Measurements from ENCODE around the gene TMEM263.
A peak's percentile ranks its signal among the peaks of the same experiment; 100 is the strongest.

The TMEM263 gene

GRCh38 chr12:106955377-106956047, at the start of gene TMEM263:
Gene TMEM263, plus strand, starts transcription at chr12:106955907. Its CDS starts 11,210 bp downstream, at chr12:106967117.
- Histone ChIP-seq H3K4me3 (replicated peaks; ENCODE audit: low read depth, low read length) (peak within 1 kb of the TSS; percentile 98), H3K36me3 (ENCODE audit: control insufficient read depth, insufficient read depth, low read length) (no peaks in the 10 kb centered on the region; the same call in 1 of the 2 replicates), H3K27me3 (replicated peaks; ENCODE audit: control insufficient read depth, insufficient read depth, low read length) (no peaks in the 10 kb centered on the region)
- TF ChIP-seq, protein P1, sequence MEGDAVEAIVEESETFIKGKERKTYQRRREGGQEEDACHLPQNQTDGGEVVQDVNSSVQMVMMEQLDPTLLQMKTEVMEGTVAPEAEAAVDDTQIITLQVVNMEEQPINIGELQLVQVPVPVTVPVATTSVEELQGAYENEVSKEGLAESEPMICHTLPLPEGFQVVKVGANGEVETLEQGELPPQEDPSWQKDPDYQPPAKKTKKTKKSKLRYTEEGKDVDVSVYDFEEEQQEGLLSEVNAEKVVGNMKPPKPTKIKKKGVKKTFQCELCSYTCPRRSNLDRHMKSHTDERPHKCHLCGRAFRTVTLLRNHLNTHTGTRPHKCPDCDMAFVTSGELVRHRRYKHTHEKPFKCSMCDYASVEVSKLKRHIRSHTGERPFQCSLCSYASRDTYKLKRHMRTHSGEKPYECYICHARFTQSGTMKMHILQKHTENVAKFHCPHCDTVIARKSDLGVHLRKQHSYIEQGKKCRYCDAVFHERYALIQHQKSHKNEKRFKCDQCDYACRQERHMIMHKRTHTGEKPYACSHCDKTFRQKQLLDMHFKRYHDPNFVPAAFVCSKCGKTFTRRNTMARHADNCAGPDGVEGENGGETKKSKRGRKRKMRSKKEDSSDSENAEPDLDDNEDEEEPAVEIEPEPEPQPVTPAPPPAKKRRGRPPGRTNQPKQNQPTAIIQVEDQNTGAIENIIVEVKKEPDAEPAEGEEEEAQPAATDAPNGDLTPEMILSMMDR (IDR thresholded peaks at IDR 0.05; ENCODE audit: insufficient read depth, low read length, poor library complexity, severe bottlenecking): no peak
- DNase-seq (ENCODE audit: extremely low read depth, insufficient read length): peak; percentile 98

GRCh38 chr12:106906715-106907114, 49.0 kb upstream of the TMEM263 start:
- H3K36me3 ChIP-seq (ENCODE audit: control insufficient read depth, insufficient read depth, low read length): no peaks in the 10 kb centered on the region
- TF ChIP-seq, protein P1 (IDR thresholded peaks at IDR 0.05; ENCODE audit: insufficient read depth, low read length, poor library complexity, severe bottlenecking): no peak
- H3K27me3 ChIP-seq (replicated peaks; ENCODE audit: control insufficient read depth, insufficient read depth, low read length): no peaks in the 10 kb centered on the region; the same call in 1 of the 2 replicates
- DNase-seq (ENCODE audit: extremely low read depth, insufficient read length): no peak
- H3K4me3 ChIP-seq (replicated peaks; ENCODE audit: low read depth, low read length): no peak overlapping the region

- no peak overlapping the region for H3K4me3 ChIP-seq (replicated peaks; ENCODE audit: low read depth, low read length)
- TF ChIP-seq, protein P1 (IDR thresholded peaks at IDR 0.05; ENCODE audit: insufficient read depth, low read length, poor library complexity, severe bottlenecking): peak; percentile 60
- H3K36me3 ChIP-seq (ENCODE audit: control insufficient read depth, insufficient read depth, low read length): no peaks in the 10 kb centered on the region
- DNase-seq (ENCODE audit: extremely low read depth, insufficient read length): no peak
- H3K27me3 ChIP-seq (replicated peaks; ENCODE audit: control insufficient read depth, insufficient read depth, low read length): no peaks in the 10 kb centered on the region; the same call in 1 of the 2 replicates
Observed at GRCh38 chr12:106907411-106907810, 48.3 kb upstream of the TMEM263 start.

GRCh38 chr12:106907846-106908245, 47.9 kb upstream of the TMEM263 start:
- Histone ChIP-seq H3K36me3 (ENCODE audit: control insufficient read depth, insufficient read depth, low read length) (no peaks in the 10 kb centered on the region), H3K4me3 (replicated peaks; ENCODE audit: low read depth, low read length) (no peak overlapping the region), H3K27me3 (replicated peaks; ENCODE audit: control insufficient read depth, insufficient read depth, low read length) (no peaks in the 10 kb centered on the region; the same call in 1 of the 2 replicates)
- DNase-seq (ENCODE audit: extremely low read depth, insufficient read length): no peak
- TF ChIP-seq, protein P1 (IDR thresholded peaks at IDR 0.05; ENCODE audit: insufficient read depth, low read length, poor library complexity, severe bottlenecking): no peak

- DNase-seq (ENCODE audit: extremely low read depth, insufficient read length): no peak
- TF ChIP-seq, protein P1 (IDR thresholded peaks at IDR 0.05; ENCODE audit: insufficient read depth, low read length, poor library complexity, severe bottlenecking): no peak
- no peak overlapping the region for H3K4me3 ChIP-seq (replicated peaks; ENCODE audit: low read depth, low read length)
- H3K27me3 ChIP-seq (replicated peaks; ENCODE audit: control insufficient read depth, insufficient read depth, low read length): no peaks in the 10 kb centered on the region; the same call in 1 of the 2 replicates
- H3K36me3 ChIP-seq (ENCODE audit: control insufficient read depth, insufficient read depth, low read length): no peaks in the 10 kb centered on the region
Observed at GRCh38 chr12:106908561-106908960, 47.1 kb upstream of the TMEM263 start.

Data from GM06990 (cell line).